Measurements from ENCODE around the gene SCMH1. TPM values are rescaled to one million over a fixed set of nuclear protein-coding genes. Genes with fewer than 3 reads are reported as not detected.
"Not testable (repeated sequence)": the region's sequence is repeated elsewhere in the genome, so short reads cannot be mapped to it uniquely, and the experiment has no call there.

Gene SCMH1
- total RNA-seq, 1 experiment from 2014 or later, result 28.0 TPM

DNA sequence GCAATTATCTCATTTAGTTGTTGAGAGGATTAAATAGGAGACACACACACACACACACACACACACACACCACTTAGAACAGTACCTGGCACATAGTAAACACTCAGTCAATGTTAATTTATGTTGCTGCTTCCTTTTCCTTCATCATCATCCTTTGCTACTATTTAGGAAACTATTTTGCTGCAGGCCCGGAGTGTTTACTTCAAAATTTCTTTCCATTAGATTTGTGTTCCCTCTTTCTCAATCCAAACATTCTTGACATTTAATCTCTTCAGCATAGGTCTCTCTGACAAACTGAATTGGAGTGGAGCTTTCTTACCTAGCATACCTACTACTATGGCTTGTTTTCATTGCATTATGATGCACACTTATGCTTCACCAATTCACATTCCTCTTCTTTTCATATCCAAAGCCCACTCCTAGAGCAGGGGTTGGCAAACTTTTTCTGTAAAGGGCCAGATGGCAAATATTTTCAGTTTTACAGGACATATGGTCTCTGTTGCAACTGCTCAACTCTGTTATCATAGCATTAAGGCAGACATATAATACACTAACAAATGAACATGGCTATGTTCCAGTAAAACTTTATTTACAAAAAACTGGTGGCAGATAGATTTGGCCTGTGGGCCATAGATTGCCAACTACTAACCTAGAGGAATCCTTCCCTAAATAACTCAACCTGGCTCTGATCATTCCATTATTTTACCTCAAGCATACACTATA lies 49.5 kb downstream of the SCMH1 start:
- RAD21 ChIA-PET (ENCODE audit: low non-redundant PET in 1 of 2, low total read pairs in 2 of 2, uncharacterized antibody in 2 of 2, unreplicated experiment in 2 of 2), result no interaction called here
- H3K36me3 ChIP-seq (ENCODE audit: control insufficient read depth in 1 of 2, insufficient read depth in 2 of 2, low read length in 2 of 2), result no peaks in the 10 kb centered on the region
- ATAC-seq, result no peak
- H2AFZ ChIP-seq (ENCODE audit: low read depth, low read length, poor library complexity, severe bottlenecking), result no peak overlapping the region
- no peak for DNase-seq (ENCODE audit: low read depth, low spot score)
- CTCF ChIA-PET, result no interaction called here
- no peak overlapping the region for H3K4me2 ChIP-seq (ENCODE audit: low read length)
- TF ChIP-seq TCF7L2 (IDR thresholded peaks at IDR 0.05; ENCODE audit: borderline replicate concordance, extremely low read depth, insufficient read depth, insufficient read length), result no peak
- no peak for TF ChIP-seq SP1 (IDR thresholded peaks at IDR 0.05; ENCODE audit: low read depth)
- no peaks in the 10 kb centered on the region for H3K9me3 ChIP-seq (ENCODE audit: control insufficient read depth in 1 of 2, insufficient read depth in 1 of 2, low read depth in 1 of 2, low read length in 2 of 2)
- H3K4me3 ChIP-seq (replicated peaks in 1 of 2; ENCODE audit: low read depth in 1 of 2, low read length in 2 of 2), result no peak overlapping the region
- H3K79me2 ChIP-seq (ENCODE audit: insufficient read depth, low read length), result peaks cover 16% of the 10 kb centered on the region
- intact Hi-C loops (cut with micrococcal nuclease), result no loop called here
- H3K9me2 ChIP-seq (ENCODE audit: insufficient read depth), result no peaks in the 10 kb centered on the region
- H3K9ac ChIP-seq (ENCODE audit: low read length), result no peak overlapping the region
- POLR2A ChIA-PET, result no interaction called here
- BruUV-seq (replicated peaks), result no TSS peak
- H3K27ac ChIP-seq (ENCODE audit: low read depth, low read length), result no peak overlapping the region
- H3K27me3 ChIP-seq (ENCODE audit: insufficient read depth, low read length), result no peaks in the 10 kb centered on the region
- H4K20me1 ChIP-seq (ENCODE audit: insufficient read depth), result no peaks in the 10 kb centered on the region; the same call in 1 of the 2 replicates
- no peaks in the 10 kb centered on the region for H3K4me1 ChIP-seq (ENCODE audit: control insufficient read depth in 1 of 2, insufficient read depth in 2 of 2, low read length in 2 of 2)

DNA sequence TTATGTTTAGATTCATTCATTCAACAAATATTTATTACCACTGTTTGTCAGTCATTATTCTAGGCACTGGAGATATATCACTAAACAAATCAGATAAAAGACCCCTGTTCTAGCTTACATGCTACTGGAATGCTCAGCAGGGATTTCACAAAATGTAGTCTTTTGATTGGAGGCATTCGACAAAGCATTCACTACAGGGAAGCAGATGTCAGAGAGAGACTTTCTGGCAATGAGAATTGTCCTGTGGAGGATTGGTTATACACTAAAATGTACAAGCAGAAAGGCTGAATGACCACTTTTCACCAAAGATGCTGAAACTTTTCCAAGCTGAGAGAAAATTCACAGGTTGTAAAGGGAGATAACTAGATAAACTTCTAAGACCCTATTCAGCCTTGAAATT lies 57.7 kb downstream of the SCMH1 start:
- TF ChIP-seq TCF7L2 (IDR thresholded peaks at IDR 0.05; ENCODE audit: borderline replicate concordance, extremely low read depth, insufficient read depth, insufficient read length) (no peak), SP1 (IDR thresholded peaks at IDR 0.05; ENCODE audit: low read depth) (no peak), FOSL1 (IDR thresholded peaks at IDR 0.05; ENCODE audit: low read depth) (no peak), JUND (IDR thresholded peaks at IDR 0.05) (no peak)
- ATAC-seq (no peak), DNase-seq (ENCODE audit: low read depth, low spot score) (no peak)
- Histone ChIP-seq H3K27ac (ENCODE audit: low read depth, low read length) (no peak overlapping the region), H3K79me2 (ENCODE audit: insufficient read depth, low read length) (no peaks in the 10 kb centered on the region), H2AFZ (ENCODE audit: low read depth, low read length, poor library complexity, severe bottlenecking) (no peak overlapping the region), H3K4me1 (ENCODE audit: control insufficient read depth in 1 of 2, insufficient read depth in 2 of 2, low read length in 2 of 2) (no peaks in the 10 kb centered on the region), H3K9ac (ENCODE audit: low read length) (no peak overlapping the region), H4K20me1 (ENCODE audit: insufficient read depth) (no peaks in the 10 kb centered on the region), H3K9me2 (ENCODE audit: insufficient read depth) (no peaks in the 10 kb centered on the region), H3K27me3 (ENCODE audit: insufficient read depth, low read length) (no peaks in the 10 kb centered on the region), H3K4me2 (ENCODE audit: low read length) (no peak overlapping the region), H3K36me3 (ENCODE audit: control insufficient read depth in 1 of 2, insufficient read depth in 2 of 2, low read length in 2 of 2) (no peaks in the 10 kb centered on the region), H3K4me3 (replicated peaks in 1 of 2; ENCODE audit: low read depth in 1 of 2, low read length in 2 of 2) (no peak overlapping the region), H3K9me3 (ENCODE audit: control insufficient read depth in 1 of 2, insufficient read depth in 1 of 2, low read depth in 1 of 2, low read length in 2 of 2) (no peaks in the 10 kb centered on the region)
- intact Hi-C loops (cut with micrococcal nuclease), result no loop called here
- no TSS peak for BruUV-seq (replicated peaks)
- ChIA-PET CTCF (no interaction called here), RAD21 (ENCODE audit: low non-redundant PET in 1 of 2, low total read pairs in 2 of 2, uncharacterized antibody in 2 of 2, unreplicated experiment in 2 of 2) (no interaction called here), POLR2A (no interaction called here)

DNA sequence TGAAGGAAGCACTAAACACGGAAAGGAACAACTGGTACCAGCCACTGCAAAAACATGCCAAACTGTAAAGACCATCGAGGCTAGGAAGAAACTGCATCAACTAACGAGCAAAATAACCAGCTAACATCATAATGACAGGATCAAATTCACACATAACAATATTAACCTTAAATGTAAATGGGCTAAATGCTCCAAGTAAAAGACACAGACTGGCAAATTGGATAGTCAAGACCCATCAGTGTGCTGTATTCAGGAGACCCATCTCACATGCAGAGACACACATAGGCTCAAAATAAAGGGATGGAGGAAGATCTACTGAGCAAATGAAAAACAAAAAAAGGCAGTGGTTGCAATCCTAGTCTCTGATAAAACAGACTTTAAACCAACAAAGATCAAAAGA lies 63.9 kb downstream of the SCMH1 start:
- H3K79me2 ChIP-seq (ENCODE audit: insufficient read depth, low read length); H2AFZ ChIP-seq (ENCODE audit: low read depth, low read length, poor library complexity, severe bottlenecking); H3K4me3 ChIP-seq (replicated peaks in 1 of 2; ENCODE audit: low read depth in 1 of 2, low read length in 2 of 2); RAD21 ChIA-PET (ENCODE audit: low non-redundant PET in 1 of 2, low total read pairs in 2 of 2, uncharacterized antibody in 2 of 2, unreplicated experiment in 2 of 2); intact Hi-C loops (cut with micrococcal nuclease); POLR2A ChIA-PET; DNase-seq (ENCODE audit: low read depth, low spot score); H3K4me2 ChIP-seq (ENCODE audit: low read length); H3K9me3 ChIP-seq (ENCODE audit: control insufficient read depth in 1 of 2, insufficient read depth in 1 of 2, low read depth in 1 of 2, low read length in 2 of 2); H3K27me3 ChIP-seq (ENCODE audit: insufficient read depth, low read length); H3K36me3 ChIP-seq (ENCODE audit: control insufficient read depth in 1 of 2, insufficient read depth in 2 of 2, low read length in 2 of 2); H3K9ac ChIP-seq (ENCODE audit: low read length); H4K20me1 ChIP-seq (ENCODE audit: insufficient read depth); ATAC-seq; H3K27ac ChIP-seq (ENCODE audit: low read depth, low read length); H3K9me2 ChIP-seq (ENCODE audit: insufficient read depth); BruUV-seq (replicated peaks); CTCF ChIA-PET; H3K4me1 ChIP-seq (ENCODE audit: control insufficient read depth in 1 of 2, insufficient read depth in 2 of 2, low read length in 2 of 2): not testable (repeated sequence)
